Left ventricle myocardium superior (tissue), 1 donor: Measurements from ENCODE around the gene ANKRD11. TPM values are rescaled to one million over a fixed set of nuclear protein-coding genes. Genes with fewer than 3 reads are reported as not detected.
"Not testable (repeated sequence)": the region's sequence is repeated elsewhere in the genome, so short reads cannot be mapped to it uniquely, and the experiment has no call there.

ENCODE experiments used
- ATAC-seq: fragments of 200-7000 bp; cut with Tn5 transposase; one replicate; pipeline ENCODE4 v1.9.1; 2020; ENCODE audit warnings: mild to moderate bottlenecking, moderate library complexity
- DNase-seq: peaks from one replicate; pipeline ENCODE4 v3.0.0-alpha.2; 2020
- intact Hi-C: fragments of 100-400 bp; cut with micrococcal nuclease; formaldehyde crosslinking; loops from one replicate; pipeline ENCODE4 v1.11.0; 2022
- total RNA-seq: library from RNA; stranded (reverse); fragmentation: NEBNext Ultra II Directional; extraction: Animal tissue kit (Norgen Biotek cat#: 25700); gene quantifications from one replicate; pipeline ENCODE4 v1.2.1, GENCODE V29; 2021
- donor health status: DM: no; HTN: yes; CAD: no; lungs with severe emphysema.

Gene ANKRD11
- total RNA-seq, 1 donor from 2014 or later: 75.2 TPM

- intact Hi-C loops: no loop called here
- DNase-seq (no peak), ATAC-seq (peak; percentile 11)
Observed at GRCh38 chr16:89364606-89365005, 125.8 kb downstream of the ANKRD11 start.

DNA sequence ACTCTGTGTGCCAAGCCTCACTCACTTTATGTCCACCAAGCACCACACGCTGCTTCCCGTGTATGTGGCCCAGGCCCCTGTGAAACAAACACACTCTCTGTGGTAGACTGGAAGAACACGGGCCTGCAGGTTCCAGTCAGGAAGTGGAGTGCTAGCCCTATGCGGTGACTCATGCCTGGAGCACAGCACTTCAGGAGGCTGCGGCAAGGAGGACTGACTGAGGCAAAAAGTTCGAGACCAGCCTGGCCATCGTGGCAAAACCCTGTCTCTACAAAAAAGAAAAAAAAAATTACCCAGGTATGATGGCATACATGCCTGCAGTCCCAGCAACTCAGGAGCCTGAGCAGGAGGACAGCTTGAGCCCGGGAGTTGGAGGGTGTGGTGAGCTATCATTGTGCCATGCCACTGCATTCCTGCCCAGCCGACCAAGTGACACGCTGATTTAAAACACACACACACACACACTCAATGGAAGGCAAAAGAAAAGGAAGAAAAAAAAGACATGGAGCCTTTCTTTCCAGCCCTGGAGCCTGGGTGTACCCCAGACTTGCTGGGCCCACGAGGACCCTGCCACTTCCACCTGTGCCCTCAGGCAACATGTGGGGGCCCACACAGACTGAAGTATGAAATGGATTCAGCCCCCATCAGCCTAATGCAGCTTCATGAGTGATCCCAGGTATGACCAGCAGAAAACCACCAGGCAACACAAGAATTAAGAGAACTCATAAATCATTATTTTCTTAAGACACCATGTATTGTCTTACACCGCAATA is 126.6 kb downstream of the ANKRD11 start:
- intact Hi-C loops: no loop called here
- ATAC-seq: peak; percentile 55
- peak; percentile 44 for DNase-seq

DNA sequence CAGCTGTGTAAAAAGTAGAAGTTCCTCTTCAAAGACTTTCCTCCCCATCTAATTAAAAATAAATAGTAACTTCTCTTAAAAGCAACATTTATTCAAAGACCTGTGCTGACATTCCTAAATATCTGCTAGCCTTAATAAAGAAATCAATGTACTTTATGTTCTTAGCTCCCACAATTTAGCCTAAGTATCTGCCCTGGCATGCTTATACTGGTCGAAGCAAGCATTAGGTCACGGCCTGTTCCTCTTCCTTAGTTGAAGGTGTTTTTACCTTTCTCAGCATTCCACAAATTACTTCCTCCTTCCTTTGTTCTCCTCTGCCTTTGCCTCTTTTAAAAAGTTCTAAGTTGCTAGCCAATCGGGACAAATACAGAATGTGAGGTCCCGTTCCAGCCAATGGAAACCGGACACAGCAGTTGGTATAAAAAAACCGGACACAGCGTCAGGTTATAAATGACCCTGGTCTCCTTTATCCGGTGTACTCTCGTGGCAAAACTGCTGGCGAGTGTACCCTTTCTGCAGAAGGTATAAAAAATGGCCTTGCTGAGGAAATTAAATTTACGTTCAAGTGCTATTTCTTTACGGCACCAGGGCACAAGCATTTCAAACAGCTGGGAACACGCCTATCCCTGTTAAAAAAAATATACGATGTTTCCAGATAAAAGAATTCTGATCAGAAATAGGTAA is 127.7 kb downstream of the ANKRD11 start:
- DNase-seq, ATAC-seq, intact Hi-C loops: not testable (repeated sequence)

- intact Hi-C loops: no loop called here
- DNase-seq (no peak), ATAC-seq (peak; percentile 30)
Observed at GRCh38 chr16:89361751-89362539, 128.4 kb downstream of the ANKRD11 start.

GRCh38 chr16:89360760-89361435 is 129.5 kb downstream of the ANKRD11 start:
- intact Hi-C loops: no loop called here
- ATAC-seq (no peak), DNase-seq (no peak)

GRCh38 chr16:89359264-89360147 is 130.9 kb downstream of the ANKRD11 start:
- peak; percentile 36 for DNase-seq
- ATAC-seq: no peak
- intact Hi-C loops: no loop called here

GRCh38 chr16:89358030-89359005 is 132.0 kb downstream of the ANKRD11 start:
- ATAC-seq: no peak
- intact Hi-C loops: no loop called here
- DNase-seq: peak; percentile 44

DNA sequence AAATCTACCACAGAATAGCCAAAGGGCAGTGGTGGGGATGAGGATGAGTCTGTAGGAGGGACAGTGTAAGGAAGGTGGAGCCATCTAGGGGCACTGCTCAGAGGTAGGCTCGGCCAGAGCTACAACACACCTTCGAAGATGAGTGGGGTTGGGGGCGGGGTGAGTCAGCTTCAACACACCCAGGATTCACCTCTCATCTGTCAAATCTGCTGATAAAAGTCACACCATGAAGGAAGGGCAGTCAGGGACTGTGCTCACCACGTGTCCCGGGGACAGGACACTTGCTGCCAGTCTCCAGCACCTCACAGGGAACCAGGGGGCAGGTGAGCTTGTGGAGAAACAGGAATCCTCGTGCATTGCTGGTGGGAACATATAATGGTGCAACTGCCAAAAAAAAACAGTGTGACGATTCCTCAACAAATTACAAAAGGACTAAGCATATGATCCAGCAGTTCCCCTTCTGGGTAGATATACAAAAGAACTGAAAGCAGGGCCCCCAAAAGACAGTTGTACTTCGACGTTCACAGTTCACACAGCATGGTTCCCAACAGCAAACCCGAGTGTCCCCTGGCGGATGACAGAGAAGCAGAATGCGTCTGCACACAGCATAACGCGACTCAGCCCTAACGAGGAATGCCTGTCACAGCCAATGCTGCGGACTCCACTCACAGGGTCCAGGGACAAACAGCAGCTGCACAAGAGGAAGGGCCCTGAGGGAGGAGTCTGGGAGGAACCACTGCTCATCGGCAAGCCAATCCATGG is 133.1 kb downstream of the ANKRD11 start:
- peak; percentile 57 for ATAC-seq
- intact Hi-C loops: no loop called here
- DNase-seq: peak; percentile 63

DNA sequence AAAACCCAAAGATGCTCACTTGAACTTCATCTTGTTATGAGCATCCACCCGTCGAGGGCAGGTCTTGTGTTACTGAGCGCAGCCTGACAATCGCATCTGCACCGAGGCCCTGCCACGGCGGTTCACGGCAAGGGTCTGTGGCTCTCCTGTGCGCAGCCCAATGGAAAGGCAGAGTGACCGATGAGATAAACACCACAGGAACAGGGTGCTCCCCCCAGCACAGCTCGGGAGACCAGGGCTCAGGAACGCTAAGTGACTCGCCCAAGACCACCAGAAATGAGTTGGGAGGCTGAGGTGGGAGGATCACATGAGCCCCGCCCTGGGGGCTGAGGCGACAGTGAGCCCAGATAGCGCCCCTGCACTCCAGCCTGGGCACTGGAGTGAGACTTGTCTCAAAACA is 134.7 kb downstream of the ANKRD11 start:
- intact Hi-C loops: no loop called here
- ATAC-seq: no peak
- peak; percentile 23 for DNase-seq

DNA sequence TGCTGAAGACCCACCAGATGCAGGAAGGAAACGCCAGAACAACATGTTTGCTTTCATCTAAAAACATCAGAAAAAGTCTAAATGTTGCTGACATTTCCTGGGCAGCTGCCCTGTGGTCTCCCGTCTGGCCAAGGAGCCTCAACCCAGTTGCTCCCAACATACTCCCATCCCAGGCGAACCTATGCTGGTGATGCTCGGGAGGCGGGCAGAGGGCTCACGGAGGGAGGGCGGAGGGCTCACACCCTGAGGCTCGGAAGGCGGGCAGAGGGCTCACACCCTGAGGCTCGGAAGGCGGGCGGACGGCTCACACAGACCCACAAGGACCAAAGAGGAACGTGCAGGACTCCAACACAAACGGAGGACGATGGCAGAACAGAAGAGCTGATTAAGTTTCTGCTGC is 135.4 kb downstream of the ANKRD11 start:
- intact Hi-C loops: no loop called here
- no peak for ATAC-seq

GRCh38 chr16:89354325-89354724 is 136.0 kb downstream of the ANKRD11 start:
- DNase-seq (peak; percentile 78), ATAC-seq (peak; percentile 78)
- intact Hi-C loops: no loop called here

More for the DNA sequence above, 135.4 kb downstream of the ANKRD11 start:
- peak; percentile 24 for DNase-seq

GRCh38 chr16:89352091-89352681 is 138.2 kb downstream of the ANKRD11 start:
- intact Hi-C loops: no loop called here
- ATAC-seq: peak; percentile 62

GRCh38 chr16:89351645-89352044 is 138.7 kb downstream of the ANKRD11 start:
- intact Hi-C loops: no loop called here
- DNase-seq (no peak), ATAC-seq (no peak)

More at GRCh38 chr16:89352091-89352681, 138.2 kb downstream of the ANKRD11 start:
- DNase-seq: peak; percentile 61

GRCh38 chr16:89350701-89351380 is 139.5 kb downstream of the ANKRD11 start:
- intact Hi-C loops: no loop called here
- ATAC-seq (no peak), DNase-seq (no peak)

GRCh38 chr16:89349947-89350633 is 140.3 kb downstream of the ANKRD11 start:
- ATAC-seq (no peak), DNase-seq (no peak)
- intact Hi-C loops: loop anchor here (10.0 kb wide), 1 partner anchor 135 kb away; no protein-coding TSS in a partner anchor
